HepG2 (cell line): ENCODE measurements around the gene PDPK1.

Experiments
- ETS1 ChIP-seq: sonication (generic); formaldehyde crosslinking; IDR thresholded peaks from 2 replicates; pipeline ENCODE4 v1.4.0; 2020; ENCODE audit warnings: missing genetic modification reagents
- FOXM1 ChIP-seq: sonication (generic); formaldehyde crosslinking; IDR thresholded peaks from 2 replicates; pipeline ENCODE4 v1.5.0; 2020; ENCODE audit warnings: missing genetic modification reagents
- HDAC6 ChIP-seq: fragments of 200-600 bp; sonication (generic); IDR thresholded peaks from 2 replicates; pipeline ENCODE4 v1.7.0; 2017; ENCODE audit warnings: mild to moderate bottlenecking, antibody characterized with exemption, low read length, low read depth
- HMGXB4 ChIP-seq, 2 experiments: sonication (generic) in 1 of 2; formaldehyde crosslinking in 1 of 2; IDR thresholded peaks; 2 replicates each; pipeline versions ENCODE4 v1.4.0 to v1.6.1; 2018 to 2020; ENCODE audit warnings: missing genetic modification reagents in 2 of 2, borderline replicate concordance in 1 of 2, low read depth in 1 of 2, mild to moderate bottlenecking in 1 of 2, missing biosample characterization in 1 of 2
- KDM5A ChIP-seq: fragments of 200-600 bp; sonication (generic); IDR thresholded peaks from 2 replicates; pipeline ENCODE4 v1.7.0; 2018; ENCODE audit warnings: antibody characterized with exemption, mild to moderate bottlenecking, low read length, borderline replicate concordance
- MYC ChIP-seq: sonication (generic); formaldehyde crosslinking; IDR thresholded peaks from 2 replicates; pipeline ENCODE4 v1.9.0; 2021; ENCODE audit warnings: missing genetic modification reagents, borderline replicate concordance
- PAX8 ChIP-seq: sonication (generic); formaldehyde crosslinking; IDR thresholded peaks from 2 replicates; pipeline ENCODE4 v1.8.0; 2022; ENCODE audit warnings: mild to moderate bottlenecking, missing genetic modification reagents, borderline replicate concordance
- POLR2A ChIP-seq, 2 experiments: IDR thresholded peaks; 2 replicates each; pipeline ENCODE4 v1.6.1; 2011; ENCODE audit warnings: low read depth in 2 of 2, low read length in 2 of 2, mild to moderate bottlenecking in 1 of 2, moderate library complexity in 1 of 2; ENCODE audit not compliant: insufficient read depth in 1 of 2
- POLR2AphosphoS5 ChIP-seq: IDR thresholded peaks from 2 replicates; pipeline ENCODE4 v1.6.1; 2012; ENCODE audit warnings: low read depth, low read length
- REST ChIP-seq, 2 experiments: IDR thresholded peaks; 2 replicates each; pipeline ENCODE4 v1.6.1; 2011 to 2012; ENCODE audit warnings: low read length in 2 of 2, borderline replicate concordance in 1 of 2, low read depth in 1 of 2, mild to moderate bottlenecking in 1 of 2, moderate library complexity in 1 of 2
- RORA ChIP-seq: sonication (generic); formaldehyde crosslinking; IDR thresholded peaks from 2 replicates; pipeline ENCODE4 v1.5.0; 2020; ENCODE audit warnings: mild to moderate bottlenecking, missing genetic modification reagents, moderate library complexity
- TCF12 ChIP-seq, 2 experiments: fragments of 450-650 bp in 1 of 2; sonication (generic) in 1 of 2; formaldehyde crosslinking in 1 of 2; IDR thresholded peaks; 2 replicates each; pipeline versions ENCODE4 v1.6.1 to v1.8.0; 2017 to 2022; ENCODE audit warnings: antibody characterized with exemption in 1 of 2, mild to moderate bottlenecking in 1 of 2, missing genetic modification reagents in 1 of 2, moderate library complexity in 1 of 2
- USF2 ChIP-seq, 2 experiments: sonication (generic) in 1 of 2; formaldehyde crosslinking in 1 of 2; IDR thresholded peaks; 2 replicates each; pipeline versions ENCODE4 v1.5.1 to v1.6.1; 2011 to 2020; ENCODE audit warnings: borderline replicate concordance in 1 of 2, low read depth in 1 of 2, low read length in 1 of 2, mild to moderate bottlenecking in 1 of 2, missing genetic modification reagents in 1 of 2, moderate library complexity in 1 of 2
- ZNF629 ChIP-seq: sonication (generic); formaldehyde crosslinking; conservative IDR thresholded peaks from 2 replicates; pipeline ENCODE4 v1.5.0; 2020; ENCODE audit warnings: missing genetic modification reagents

GRCh38 chr16:2598133-2598641 is 60.4 kb downstream of the PDPK1 start:
- TF ChIP-seq ZNF629, result no peak
- TF ChIP-seq POLR2AphosphoS5, result no peak
- TF ChIP-seq ETS1 (CRISPR knock-in tag), result no peak
- TF ChIP-seq REST (IDR thresholded peaks at IDR 0.05; ENCODE audit: borderline replicate concordance in 1 of 2, low read depth in 1 of 2, low read length in 2 of 2), result no peak
- no peak for TF ChIP-seq HMGXB4 (CRISPR knock-in tag; IDR thresholded peaks at IDR 0.05; ENCODE audit: borderline replicate concordance in 1 of 2, low read depth in 1 of 2)
- TF ChIP-seq USF2 (IDR thresholded peaks at IDR 0.05; ENCODE audit: low read depth, low read length), result no peak
- no peak for TF ChIP-seq USF2 (CRISPR knock-in tag; IDR thresholded peaks at IDR 0.05; ENCODE audit: borderline replicate concordance)
- TF ChIP-seq FOXM1, result no peak
- TF ChIP-seq TCF12 (IDR thresholded peaks at IDR 0.05), result no peak
- TF ChIP-seq TCF12 (CRISPR knock-in tag; IDR thresholded peaks at IDR 0.05), result no peak
- no peak for TF ChIP-seq HDAC6
- no peak for TF ChIP-seq MYC (CRISPR knock-in tag)
- no peak for TF ChIP-seq PAX8 (CRISPR knock-in tag)
- TF ChIP-seq KDM5A, result no peak
- no peak for TF ChIP-seq POLR2A (IDR thresholded peaks at IDR 0.05; ENCODE audit: insufficient read depth in 1 of 2, low read depth in 2 of 2, low read length in 2 of 2)
- TF ChIP-seq RORA, result no peak
